Mononuclear cell (primary cell): ENCODE results near the gene FAM89A. TPM values are rescaled to one million over a fixed set of nuclear protein-coding genes. Genes with fewer than 3 reads are reported as not detected.

Source experiments
- H3K27me3 ChIP-seq: 2 replicates; pipeline ENCODE4 v1.6.0; 2011; ENCODE audit warnings: low read length, control low read depth; ENCODE audit not compliant: insufficient read depth
- H3K4me1 ChIP-seq: 2 replicates; pipeline ENCODE4 v1.5.1; 2011; ENCODE audit warnings: mild to moderate bottlenecking, low read length, control low read depth; ENCODE audit not compliant: insufficient read depth
- H3K4me3 ChIP-seq: 2 replicates; pipeline ENCODE4 v1.5.1; 2011; ENCODE audit warnings: mild to moderate bottlenecking, low read length, moderate library complexity
- H3K9me3 ChIP-seq: 2 replicates; pipeline ENCODE4 v1.5.1; 2011; ENCODE audit warnings: low read depth, mild to moderate bottlenecking, control low read depth, low read length
- total RNA-seq: library from RNA; depleted of rRNA; stranded (reverse); fragments of >200 nt; gene quantifications from one replicate; pipeline ENCODE4 v1.2.3, GENCODE V29; 2012

FAM89A gene
- 1.4 TPM for total RNA-seq

- peaks cover 39% of the 10 kb centered on the region for H3K4me1 ChIP-seq
- peaks cover 14% of the 10 kb centered on the region for H3K27me3 ChIP-seq
- peak within 1 kb of the TSS; percentile 54 for H3K4me3 ChIP-seq
- peaks cover 11% of the 10 kb centered on the region for H3K9me3 ChIP-seq
Measured at GRCh38 chr1:231040019-231040799, at the start of gene FAM89A. TSS of gene FAM89A (minus strand) at chr1:231040254. CDS start at chr1:231040211, 43 bp downstream.

- H3K9me3 ChIP-seq = no peaks in the 10 kb centered on the region
- no peaks in the 10 kb centered on the region for H3K27me3 ChIP-seq
- no peaks in the 10 kb centered on the region for H3K4me1 ChIP-seq
- H3K4me3 ChIP-seq = no peak overlapping the region
Measured at GRCh38 chr1:231084353-231084752, 44.3 kb upstream of the FAM89A start.

- no peaks in the 10 kb centered on the region for H3K4me1 ChIP-seq
- H3K9me3 ChIP-seq = no peaks in the 10 kb centered on the region
- H3K4me3 ChIP-seq = no peak overlapping the region
- no peaks in the 10 kb centered on the region for H3K27me3 ChIP-seq
Measured at GRCh38 chr1:231079163-231079562, 39.1 kb upstream of the FAM89A start.

- Histone ChIP-seq H3K4me1 (no peaks in the 10 kb centered on the region), H3K27me3 (no peaks in the 10 kb centered on the region), H3K4me3 (no peak overlapping the region), H3K9me3 (no peaks in the 10 kb centered on the region)
Measured at GRCh38 chr1:231078250-231078649, 38.2 kb upstream of the FAM89A start.

GRCh38 chr1:231076802-231077201, 36.7 kb upstream of the FAM89A start:
- Histone ChIP-seq H3K27me3 (no peaks in the 10 kb centered on the region), H3K4me3 (no peak overlapping the region), H3K4me1 (no peaks in the 10 kb centered on the region), H3K9me3 (no peaks in the 10 kb centered on the region)

- H3K4me3 ChIP-seq = no peak overlapping the region
- H3K27me3 ChIP-seq = no peaks in the 10 kb centered on the region
- H3K4me1 ChIP-seq = no peaks in the 10 kb centered on the region
- no peaks in the 10 kb centered on the region for H3K9me3 ChIP-seq
Measured at GRCh38 chr1:231075497-231075896, 35.4 kb upstream of the FAM89A start.

- Histone ChIP-seq H3K4me1 (no peaks in the 10 kb centered on the region), H3K27me3 (no peaks in the 10 kb centered on the region), H3K9me3 (no peaks in the 10 kb centered on the region), H3K4me3 (no peak overlapping the region)
Measured at GRCh38 chr1:231075020-231075419, 35.0 kb upstream of the FAM89A start.

- H3K4me1 ChIP-seq = no peaks in the 10 kb centered on the region
- no peaks in the 10 kb centered on the region for H3K9me3 ChIP-seq
- no peaks in the 10 kb centered on the region for H3K27me3 ChIP-seq
- H3K4me3 ChIP-seq = no peak overlapping the region
Measured at GRCh38 chr1:231074046-231074445, 34.0 kb upstream of the FAM89A start.

GRCh38 chr1:231073331-231073730, 33.3 kb upstream of the FAM89A start:
- Histone ChIP-seq H3K27me3 (no peaks in the 10 kb centered on the region), H3K4me1 (no peaks in the 10 kb centered on the region), H3K9me3 (no peaks in the 10 kb centered on the region), H3K4me3 (no peak overlapping the region)

- no peak overlapping the region for H3K4me3 ChIP-seq
- H3K4me1 ChIP-seq = no peaks in the 10 kb centered on the region
- H3K27me3 ChIP-seq = no peaks in the 10 kb centered on the region
- H3K9me3 ChIP-seq = no peaks in the 10 kb centered on the region
Measured at GRCh38 chr1:231072502-231073094, 32.5 kb upstream of the FAM89A start.

GRCh38 chr1:231072041-231072440, 32.0 kb upstream of the FAM89A start:
- Histone ChIP-seq H3K4me1 (no peaks in the 10 kb centered on the region), H3K9me3 (no peaks in the 10 kb centered on the region), H3K4me3 (no peak overlapping the region), H3K27me3 (no peaks in the 10 kb centered on the region)

GRCh38 chr1:231070758-231071444, 30.8 kb upstream of the FAM89A start:
- no peak overlapping the region for H3K4me3 ChIP-seq

GRCh38 chr1:231069333-231069732, 29.3 kb upstream of the FAM89A start:
- Histone ChIP-seq H3K4me3 (no peak overlapping the region), H3K27me3 (no peaks in the 10 kb centered on the region), H3K9me3 (no peaks in the 10 kb centered on the region), H3K4me1 (no peaks in the 10 kb centered on the region)

More at GRCh38 chr1:231070758-231071444, 30.8 kb upstream of the FAM89A start:
- H3K9me3 ChIP-seq = no peaks in the 10 kb centered on the region
- H3K4me1 ChIP-seq = no peaks in the 10 kb centered on the region
- H3K27me3 ChIP-seq = no peaks in the 10 kb centered on the region

- H3K4me3 ChIP-seq = no peak overlapping the region
- H3K4me1 ChIP-seq = no peaks in the 10 kb centered on the region
- no peaks in the 10 kb centered on the region for H3K27me3 ChIP-seq
- H3K9me3 ChIP-seq = no peaks in the 10 kb centered on the region
Measured at GRCh38 chr1:231068762-231069161, 28.7 kb upstream of the FAM89A start.

- no peaks in the 10 kb centered on the region for H3K4me1 ChIP-seq
- no peak overlapping the region for H3K4me3 ChIP-seq
- no peaks in the 10 kb centered on the region for H3K9me3 ChIP-seq
- H3K27me3 ChIP-seq = no peaks in the 10 kb centered on the region
Measured at GRCh38 chr1:231065510-231066241, 25.6 kb upstream of the FAM89A start.
